GM12878 (cell line): ENCODE measurements around the gene CDC14A. TPM values are rescaled to one million over a fixed set of nuclear protein-coding genes. Genes with fewer than 3 reads are reported as not detected.

Experiments used
- ATAC-seq: fragments of 200-7000 bp; cut with Tn5 transposase; 3 replicates; pipeline ENCODE4 v1.9.1; 2020; ENCODE audit warnings: mild to moderate bottlenecking, moderate library complexity
- BruUV-seq: library from RNA; stranded (reverse); fragments of 400-500 nt; replicated peaks from 2 replicates; lab custom pipeline; 2021; lab: Mats Ljungman, UMichigan
- CTCF ChIA-PET: fragments of 300-600 bp; sonication (Branson Sonifier 250); formaldehyde crosslinking; extraction: SDS; loops from one replicate; lab custom pipeline; 2021; ENCODE audit warnings: inconsistent platforms; lab: Yijun Ruan, JAX
- POLR2A ChIA-PET: fragments of 350-600 bp; formaldehyde crosslinking; extraction: SDS; loops from one replicate; lab custom pipeline; 2021; ENCODE audit warnings: inconsistent platforms; lab: Charles Lee
- RAD21 ChIA-PET: fragments of 300-600 bp; sonication (Branson Sonifier 250); formaldehyde crosslinking; loops from one replicate; lab custom pipeline; 2023; ENCODE audit warnings: antibody characterized with exemption; ENCODE audit not compliant: unreplicated experiment; lab: Charles Lee
- SMC1A ChIA-PET: fragments of 300-600 bp; sonication (Branson Sonifier 250); formaldehyde crosslinking; loops from one replicate; lab custom pipeline; 2023; ENCODE audit not compliant: unreplicated experiment, uncharacterized antibody; lab: Charles Lee
- DNase-seq: peaks from one replicate; pipeline ENCODE4 v3.0.0-alpha.2; 2011; ENCODE audit warnings: low read depth, low spot score
- FAIRE-seq: peaks from 3 replicates; lab custom pipeline; 2011; peaks lifted over from hg19 to GRCh38; lab: Jason Lieb, UNC
- H2AFZ ChIP-seq: 2 replicates; pipeline ENCODE4 v1.6.0; 2011; ENCODE audit warnings: low read depth, low read length, control low read depth; ENCODE audit not compliant: control insufficient read depth
- H3K27ac ChIP-seq: 2 replicates; pipeline ENCODE4 v1.5.1; 2011; ENCODE audit warnings: control low read depth; ENCODE audit not compliant: control insufficient read depth, insufficient read depth
- H3K27me3 ChIP-seq, 2 experiments: replicated peaks in 1 of 2; 2 replicates each; pipeline versions ENCODE4 v1.6.0 to v1.6.1; 2011; ENCODE audit warnings: low read length in 1 of 2; ENCODE audit not compliant: control insufficient read depth in 2 of 2, insufficient read depth in 2 of 2
- H3K36me3 ChIP-seq, 2 experiments: 2 replicates each; pipeline ENCODE4 v1.5.1; 2011; ENCODE audit warnings: low read length in 1 of 2; ENCODE audit not compliant: control insufficient read depth in 2 of 2, insufficient read depth in 2 of 2
- H3K4me1 ChIP-seq: 2 replicates; pipeline ENCODE4 v1.6.1; 2011; ENCODE audit warnings: mild to moderate bottlenecking, low read length, moderate library complexity, mixed read lengths; ENCODE audit not compliant: control insufficient read depth, insufficient read depth
- H3K4me2 ChIP-seq: 2 replicates; pipeline ENCODE4 v1.6.0; 2011; ENCODE audit warnings: control low read depth; ENCODE audit not compliant: control insufficient read depth, insufficient read depth
- H3K4me3 ChIP-seq: fragments of 200-600 bp; sonication (generic); 2 replicates; pipeline ENCODE4 v1.5.1; 2016
- H3K79me2 ChIP-seq: 2 replicates; pipeline ENCODE4 v1.6.0; 2011; ENCODE audit warnings: low read length; ENCODE audit not compliant: control insufficient read depth, insufficient read depth
- H3K9ac ChIP-seq: 2 replicates; pipeline ENCODE4 v1.8.0; 2011; ENCODE audit warnings: low read length, control low read depth, mixed read lengths; ENCODE audit not compliant: control insufficient read depth, insufficient read depth
- H3K9me3 ChIP-seq: replicated peaks from 3 replicates; pipeline ENCODE4 v1.5.1; 2011; ENCODE audit warnings: mild to moderate bottlenecking, low read length; ENCODE audit not compliant: control insufficient read depth, insufficient read depth
- H4K20me1 ChIP-seq: 2 replicates; pipeline ENCODE4 v1.6.0; 2011; ENCODE audit not compliant: control insufficient read depth, insufficient read depth
- IRF5 ChIP-seq: fragments of 450-650 bp; IDR thresholded peaks from 2 replicates; pipeline ENCODE4 v1.6.1; 2017; ENCODE audit warnings: borderline replicate concordance
- MXI1 ChIP-seq: fragments of 150-350 bp; IDR thresholded peaks from 2 replicates; pipeline ENCODE4 v1.6.1; 2011; ENCODE audit warnings: low read depth, mild to moderate bottlenecking, inconsistent platforms, low read length, improper control_type of control experiment
- NFIC ChIP-seq: IDR thresholded peaks from 2 replicates; pipeline ENCODE4 v1.6.1; 2012; ENCODE audit warnings: low read depth, mild to moderate bottlenecking, inconsistent platforms, low read length, moderate library complexity
- SP1 ChIP-seq: IDR thresholded peaks from one replicate; pipeline ENCODE4 v1.6.1; 2011; ENCODE audit warnings: low read depth, low read length
- USF1 ChIP-seq: IDR thresholded peaks from 2 replicates; pipeline ENCODE4 v1.6.1; 2011; ENCODE audit warnings: borderline replicate concordance, low read depth, mild to moderate bottlenecking, moderate library complexity, mixed read lengths, low read length; ENCODE audit not compliant: insufficient read depth; ENCODE audit errors: extremely low read length
- WGBS: methylation state at CpG from one replicate; pipeline ENCODE4 v1.1.6; 2016; ENCODE audit warnings: low lambda C conversion rate; ENCODE audit not compliant: insufficient replicate concordance, insufficient coverage; ENCODE audit errors: missing lambda C conversion rate; 5-methylcytosine and 5-hydroxymethylcytosine counted together
- in situ Hi-C: fragments of 300-500 bp; cut with MboI; formaldehyde crosslinking; loops from 9 replicates; pipeline ENCODE4 v1.14.3; 2018; ENCODE audit warnings: mixed read lengths
- intact Hi-C: fragments of 100-400 bp; cut with micrococcal nuclease; formaldehyde crosslinking; loops from one replicate; pipeline ENCODE4 v1.14.2; 2022; ENCODE audit not compliant: unreplicated experiment
- polyA plus RNA-seq, 11 experiments: library from polyadenylated mRNA; depleted of rRNA in 4 of 11; unstranded in 6 of 11; stranded (reverse) in 5 of 11; fragments of >200 nt; fragmentation: Nextera tagmentation in 4 of 11; fragmentation: Illumina TruSeq in 1 of 11; extraction: Ambion mirVana in 4 of 11; extraction: Trizol in 1 of 11; gene quantifications; 1 replicate in 1 of 11; 2 replicates in 10 of 11; pipeline versions ENCODE4 v1.2.1 to v1.2.3, GENCODE V29; 2011 to 2016; ENCODE audit warnings: inconsistent platforms in 2 of 11, missing spikeins in 2 of 11, low read depth in 1 of 11
- total RNA-seq, 4 experiments: library from RNA; depleted of rRNA in 3 of 4; stranded (reverse); fragments of >200 nt in 3 of 4; fragmentation: Illumina TruSeq in 1 of 4; extraction: Trizol in 1 of 4; gene quantifications; 2 replicates each; pipeline versions ENCODE4 v1.2.1 to v1.2.3, GENCODE V29; 2013 to 2021
- TF ChIP-seq, protein P1 (sequence below): fragments of 150-350 bp; IDR thresholded peaks from 2 replicates; pipeline ENCODE4 v1.6.1; 2014; ENCODE audit warnings: mild to moderate bottlenecking, low read depth, low read length

Gene CDC14A
- total and polyA plus RNA-seq, 10 of the 15 experiments (the other 5 are each of a cell fraction or from before 2014, with no cell fraction given), result 1.5 to 7.1 (median 5.5) TPM

DNA sequence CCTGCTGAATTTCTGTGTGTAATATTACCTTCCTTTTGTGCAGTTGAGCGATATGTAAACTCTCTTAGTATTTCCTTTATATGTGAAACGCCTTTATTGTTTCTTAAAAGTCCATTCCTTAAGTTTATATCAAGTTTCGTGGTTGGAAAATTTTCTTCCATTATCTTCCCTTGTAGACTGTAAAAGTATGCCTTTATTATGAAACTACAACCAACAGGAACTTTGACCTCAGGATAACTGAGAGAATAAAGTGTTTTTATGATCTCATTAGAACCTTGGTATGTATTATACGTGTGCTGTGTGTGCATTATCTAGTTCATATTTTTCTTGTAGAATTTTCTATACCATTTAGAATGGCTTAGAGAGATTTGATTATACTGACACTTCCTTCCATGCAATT is 3.1 kb upstream of the CDC14A start:
- WGBS, result 94% methylated on average over 4 of the region's 4 CpGs

GRCh38 chr1:100350787-100351094 is 1.6 kb upstream of the CDC14A start:
- no peak for ATAC-seq
- H3K4me1 ChIP-seq, result no peaks in the 10 kb centered on the region
- ChIA-PET SMC1A (no interaction called here), POLR2A (interaction anchor here (0.9 to 1.0 kb wide), 2 partner anchors 84 to 585 kb away, joined by 3 read pairs; partner anchors contain the start of gene RTCA), RAD21 (interaction anchor here (0.7 to 3.1 kb wide), 2 partner anchors 101 to 104 kb away, joined by 3 to 23 read pairs; no protein-coding TSS in a partner anchor), CTCF (interaction anchor here (9.3 kb wide), 1 partner anchor 106 kb away, joined by 129 read pairs; no protein-coding TSS in a partner anchor)
- in situ Hi-C loops, result no loop called here
- H3K4me2 ChIP-seq, result peak overlapping the region; percentile 83
- no peak overlapping the region for H3K27ac ChIP-seq
- no peak for FAIRE-seq
- H2AFZ ChIP-seq, result peak overlapping the region; percentile 93
- H3K36me3 ChIP-seq, result no peaks in the 10 kb centered on the region
- peak overlapping the region; percentile 91; the same call in 1 of the 2 replicates for H3K4me3 ChIP-seq
- no peak overlapping the region; the same call in 1 of the 2 replicates for H3K9ac ChIP-seq
- WGBS, result 68% methylated on average over 10 of the region's 10 CpGs
- no peaks in the 10 kb centered on the region for H3K9me3 ChIP-seq
- intact Hi-C loops, result loop anchor here (1.0 to 10.0 kb wide), 4 partner anchors 83 to 546 kb away; a partner anchor contains a TSS
- no peak for DNase-seq
- H3K27me3 ChIP-seq, result no peaks in the 10 kb centered on the region
- no peak for TF ChIP-seq MXI1
- no peak for TF ChIP-seq SP1
- no peak for TF ChIP-seq IRF5
- TF ChIP-seq NFIC, result no peak
- no peak for TF ChIP-seq USF1
- no peaks in the 10 kb centered on the region for H4K20me1 ChIP-seq
- BruUV-seq, result no TSS peak
- peaks cover 1% of the 10 kb centered on the region; the same call in 1 of the 2 replicates for H3K79me2 ChIP-seq

More for the DNA sequence above, 3.1 kb upstream of the CDC14A start:
- intact Hi-C loops, result no loop called here
- SMC1A ChIA-PET, result interaction anchor here (0.7 to 1.5 kb wide), 2 partner anchors 71 to 109 kb away, joined by 3 read pairs; no protein-coding TSS in a partner anchor
- TF ChIP-seq, protein P1, sequence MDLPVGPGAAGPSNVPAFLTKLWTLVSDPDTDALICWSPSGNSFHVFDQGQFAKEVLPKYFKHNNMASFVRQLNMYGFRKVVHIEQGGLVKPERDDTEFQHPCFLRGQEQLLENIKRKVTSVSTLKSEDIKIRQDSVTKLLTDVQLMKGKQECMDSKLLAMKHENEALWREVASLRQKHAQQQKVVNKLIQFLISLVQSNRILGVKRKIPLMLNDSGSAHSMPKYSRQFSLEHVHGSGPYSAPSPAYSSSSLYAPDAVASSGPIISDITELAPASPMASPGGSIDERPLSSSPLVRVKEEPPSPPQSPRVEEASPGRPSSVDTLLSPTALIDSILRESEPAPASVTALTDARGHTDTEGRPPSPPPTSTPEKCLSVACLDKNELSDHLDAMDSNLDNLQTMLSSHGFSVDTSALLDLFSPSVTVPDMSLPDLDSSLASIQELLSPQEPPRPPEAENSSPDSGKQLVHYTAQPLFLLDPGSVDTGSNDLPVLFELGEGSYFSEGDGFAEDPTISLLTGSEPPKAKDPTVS, result no peak
- TF ChIP-seq, all 136 proteins: peak for 0
- ChIA-PET CTCF (interaction anchor here (0.6 kb wide), 2 partner anchors 440 to 542 kb away, joined by 6 to 7 read pairs; no protein-coding TSS in a partner anchor), RAD21 (no interaction called here), POLR2A (no interaction called here)
- Histone ChIP-seq H3K4me2 (no peak overlapping the region), H2AFZ (no peak overlapping the region), H4K20me1 (no peaks in the 10 kb centered on the region), H3K9me3 (no peaks in the 10 kb centered on the region), H3K36me3 (no peaks in the 10 kb centered on the region), H3K27ac (no peak overlapping the region), H3K4me3 (no peak overlapping the region), H3K9ac (no peak overlapping the region), H3K79me2 (no peaks in the 10 kb centered on the region; the same call in 1 of the 2 replicates), H3K27me3 (no peaks in the 10 kb centered on the region), H3K4me1 (no peaks in the 10 kb centered on the region)
- in situ Hi-C loops, result no loop called here
- no TSS peak for BruUV-seq
- ATAC-seq, result no peak
- no peak for FAIRE-seq
- no peak for DNase-seq
